ENCODE measurements around the gene HCRTR1.

Gene HCRTR1

DNA sequence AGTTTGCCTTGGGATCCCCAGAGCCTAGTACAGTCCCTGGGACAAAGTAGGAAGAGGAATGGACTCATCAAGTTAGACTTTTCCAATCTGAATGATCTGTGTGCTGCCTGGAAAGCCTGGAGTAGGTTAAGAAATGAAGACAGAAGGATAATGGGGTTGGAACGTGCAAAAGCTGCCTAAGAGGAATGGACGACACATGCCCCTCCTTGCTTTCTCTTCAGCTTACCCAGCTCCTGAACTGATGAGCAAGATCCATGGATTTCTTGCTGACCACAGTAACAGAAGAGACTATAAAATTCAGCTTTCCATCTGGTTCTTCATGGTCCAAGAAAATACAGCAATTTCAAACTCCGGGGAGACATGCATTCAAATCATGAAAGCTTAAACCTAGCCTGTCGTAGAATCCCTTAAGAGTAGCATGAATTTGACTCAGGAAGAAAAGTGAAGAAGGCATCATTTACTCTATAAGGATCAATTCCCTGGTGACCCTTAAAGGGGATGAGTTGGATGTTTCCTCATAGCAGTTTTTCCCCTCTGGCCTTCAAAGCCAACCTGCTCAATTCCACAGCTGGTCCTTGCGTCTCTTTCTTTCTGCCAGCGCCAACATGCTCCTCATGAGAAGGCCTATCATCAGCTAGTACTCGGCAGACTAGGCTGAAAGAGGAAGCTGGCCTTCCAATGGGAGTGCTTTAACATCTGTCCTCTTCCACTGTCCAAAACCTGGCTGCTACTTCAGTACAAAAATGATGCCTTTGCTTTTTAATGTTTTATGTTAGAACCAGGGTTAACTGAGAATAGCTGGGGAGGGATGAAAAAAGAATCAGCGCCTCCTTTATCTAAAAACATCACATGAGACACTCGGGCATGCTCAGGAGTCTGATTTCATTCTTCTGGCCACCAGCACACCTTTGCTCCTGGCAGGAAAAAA, 32.9 kb downstream of the HCRTR1 start:
- no peak for DNase-seq

DNA sequence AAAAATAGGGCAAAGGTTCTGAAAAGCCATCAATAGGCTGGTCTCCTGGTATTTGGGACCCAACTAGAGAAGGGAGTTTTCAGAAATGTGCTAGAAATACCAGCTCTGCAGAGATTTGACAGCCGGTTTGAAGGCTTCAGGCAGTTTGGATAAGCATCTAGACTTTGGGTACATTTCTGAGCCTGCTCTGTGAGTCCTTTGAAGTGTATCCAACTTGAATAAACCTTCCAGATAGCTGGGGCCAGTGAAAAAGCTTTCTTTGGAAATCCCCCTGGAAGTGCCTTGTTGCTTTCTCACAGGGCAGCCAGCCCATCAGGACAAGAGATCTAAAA, 33.6 kb downstream of the HCRTR1 start:
- no peak for DNase-seq

DNA sequence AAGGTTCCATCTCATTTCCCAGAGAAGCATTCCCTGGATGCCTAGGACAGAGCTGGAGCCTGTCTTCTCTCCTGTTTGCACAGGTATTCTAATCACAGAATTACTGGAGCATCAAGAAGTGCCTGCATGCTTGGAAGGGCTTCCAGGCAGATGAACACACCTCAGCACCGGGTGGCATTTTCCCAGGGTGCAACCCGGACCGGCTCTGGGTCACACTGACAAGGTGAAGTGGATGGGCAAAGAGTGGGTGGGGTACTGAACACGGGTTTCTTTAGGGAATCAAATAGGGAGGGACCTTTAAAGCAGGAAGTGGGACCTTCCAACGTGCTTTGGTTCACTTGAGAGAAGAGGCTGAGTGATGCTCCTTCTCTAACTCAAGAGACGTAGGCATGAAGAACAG, 34.3 kb downstream of the HCRTR1 start:
- DNase-seq: no peak

DNA sequence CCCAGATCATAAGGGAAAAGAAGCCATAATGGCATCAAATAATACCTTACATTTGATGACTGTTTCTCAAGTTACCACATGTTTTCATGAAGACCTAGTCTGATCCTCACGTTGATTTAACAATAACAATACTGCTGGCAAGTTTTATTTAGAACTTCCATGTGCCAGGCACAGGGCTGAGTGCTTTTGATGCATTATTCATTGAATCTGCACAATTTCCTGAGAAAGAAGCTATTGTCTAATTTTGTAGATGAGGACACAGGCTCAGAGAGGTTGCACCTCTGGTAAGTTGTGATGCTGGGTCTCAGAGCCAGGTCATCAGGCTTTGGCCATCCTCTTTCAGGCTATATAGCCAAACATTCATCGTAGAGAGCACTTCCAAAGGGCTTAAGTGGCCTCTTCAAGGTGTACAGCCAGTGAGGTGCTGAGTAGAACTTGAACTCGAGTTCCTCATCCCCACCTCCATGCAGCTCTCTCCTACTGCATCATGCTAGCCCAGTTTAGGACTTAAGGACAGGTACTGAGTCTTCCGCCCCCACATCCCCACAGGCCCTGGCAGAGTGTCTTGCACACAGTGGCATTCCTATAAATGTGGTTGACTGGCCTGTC, 35.5 kb downstream of the HCRTR1 start:
- no peak for DNase-seq

DNA sequence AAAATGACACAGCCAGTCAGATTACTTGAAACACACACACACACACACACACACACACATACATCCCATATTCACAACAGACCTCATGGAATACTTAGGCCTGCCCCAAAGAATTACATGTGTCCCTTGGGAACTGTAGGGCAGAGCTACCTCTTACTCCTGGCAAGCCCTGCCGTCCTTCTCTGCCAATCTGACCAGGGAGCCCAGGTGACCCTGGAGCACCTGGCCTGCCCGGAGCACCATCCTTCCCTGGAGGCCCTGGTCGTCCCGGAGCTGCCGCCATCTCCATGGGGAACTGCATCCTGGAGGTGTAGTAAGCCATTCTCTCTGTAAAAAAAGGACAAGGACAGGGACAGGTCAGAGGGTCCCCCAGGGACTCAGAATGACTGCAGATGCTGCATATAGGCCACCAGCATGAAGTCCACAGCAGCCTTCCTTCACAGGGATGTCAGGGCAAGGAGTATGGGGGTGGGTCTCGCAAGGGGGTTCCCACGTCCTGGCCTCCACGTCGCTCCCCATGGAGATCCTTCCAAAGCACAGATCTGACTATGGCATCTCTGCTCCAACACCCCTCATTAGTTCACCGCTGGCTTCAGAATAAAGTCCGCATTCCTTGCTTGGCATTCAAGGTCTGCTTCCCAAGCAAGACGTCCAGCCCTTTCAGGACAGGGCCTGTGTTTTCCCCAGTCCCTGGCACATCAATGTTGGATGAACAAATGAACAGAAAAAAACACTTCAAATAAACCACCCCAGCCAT, 36.4 kb downstream of the HCRTR1 start:
- no peak for DNase-seq

DNA sequence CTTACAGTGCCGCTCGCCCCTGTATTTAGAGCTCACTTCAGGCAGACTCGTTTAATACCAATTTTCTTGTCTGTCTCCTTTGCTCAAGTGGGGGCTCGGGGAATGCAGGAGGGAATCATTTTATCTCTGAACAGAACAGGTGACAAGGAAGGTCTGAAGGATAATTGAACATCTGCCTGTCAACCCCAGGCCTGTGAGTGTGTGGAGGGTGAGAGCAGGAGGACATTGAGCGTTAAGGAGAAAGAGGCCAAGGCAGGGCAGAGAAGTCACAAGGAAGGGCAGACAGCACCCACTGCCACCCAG, 36.9 kb downstream of the HCRTR1 start:
- no peak for DNase-seq

DNA sequence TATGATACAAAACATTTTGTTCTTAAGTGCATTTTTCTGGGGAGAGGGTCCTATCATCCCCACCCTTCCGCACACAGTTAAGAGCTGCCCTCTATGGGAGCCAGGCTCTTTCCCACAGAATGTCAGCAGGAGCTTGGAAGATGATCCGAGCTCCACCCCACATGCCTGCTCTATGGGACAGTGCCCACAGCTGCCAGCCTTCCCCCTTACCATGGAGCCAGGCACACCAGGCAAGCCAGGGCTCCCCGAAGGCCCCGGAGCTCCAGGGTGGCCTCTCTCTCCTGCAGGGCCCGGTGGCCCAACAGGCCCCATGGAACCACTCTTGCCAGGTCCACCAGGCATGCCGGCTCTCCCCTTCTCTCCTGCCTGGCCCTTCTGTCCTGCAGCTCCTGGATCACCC, 37.6 kb downstream of the HCRTR1 start:
- DNase-seq: no peak

DNA sequence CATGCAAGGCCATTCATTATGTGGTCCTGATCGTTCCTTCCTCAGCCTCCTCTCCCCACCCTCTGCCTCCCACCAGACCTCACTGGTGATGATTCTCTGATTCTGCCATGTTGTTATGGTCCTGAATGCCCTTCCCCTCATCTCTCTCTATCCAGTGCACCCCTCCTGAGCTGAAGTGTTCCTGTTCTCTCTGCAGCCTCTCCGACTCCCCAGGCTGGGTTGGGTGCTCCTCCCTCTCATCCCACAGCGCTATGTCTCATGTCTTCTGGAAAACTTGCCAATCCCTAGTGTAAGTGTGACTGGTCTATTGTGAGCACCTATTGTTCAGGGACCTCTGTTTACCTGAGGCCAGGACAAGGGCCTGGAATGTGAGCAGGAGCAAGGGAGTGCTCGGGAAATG, 38.3 kb downstream of the HCRTR1 start:
- DNase-seq: no peak

DNA sequence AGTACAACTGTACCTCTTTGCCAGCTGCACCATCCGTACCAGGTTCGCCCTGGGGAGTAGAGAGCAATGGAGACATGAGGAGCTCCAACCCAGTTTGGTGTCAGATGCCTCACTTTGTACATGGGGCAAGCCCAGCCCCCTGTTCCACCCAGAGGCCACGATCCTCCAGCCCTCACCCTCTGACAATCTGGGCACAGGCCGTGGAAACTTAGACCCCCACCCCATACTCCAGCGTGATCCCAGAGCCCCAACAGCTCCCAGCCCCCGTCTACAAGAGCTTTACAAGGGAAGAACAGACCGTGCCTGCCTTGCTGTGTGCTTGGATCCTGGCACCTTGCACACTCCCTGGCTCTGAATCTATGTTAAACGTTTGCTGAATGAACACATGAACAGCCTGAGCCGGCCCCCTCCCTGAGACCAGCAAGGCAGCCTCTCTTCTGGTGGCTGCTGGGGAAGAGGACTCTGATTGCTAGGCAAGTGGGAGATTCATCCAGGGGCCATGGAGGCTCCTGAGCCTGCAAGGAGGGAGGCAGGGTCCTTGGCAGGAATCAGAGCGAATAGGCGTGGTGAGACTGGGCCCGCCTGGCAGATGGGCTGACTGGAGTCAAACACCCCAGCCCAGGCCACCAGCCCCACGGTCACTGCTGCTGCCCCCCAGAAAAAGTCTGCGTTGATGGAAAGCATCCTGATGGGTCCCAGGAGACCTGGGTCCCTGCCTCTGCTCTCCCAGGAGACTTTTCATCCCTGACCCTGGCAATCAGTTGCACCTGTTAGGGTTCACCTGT, 39.7 kb downstream of the HCRTR1 start:
- no peak for DNase-seq

DNA sequence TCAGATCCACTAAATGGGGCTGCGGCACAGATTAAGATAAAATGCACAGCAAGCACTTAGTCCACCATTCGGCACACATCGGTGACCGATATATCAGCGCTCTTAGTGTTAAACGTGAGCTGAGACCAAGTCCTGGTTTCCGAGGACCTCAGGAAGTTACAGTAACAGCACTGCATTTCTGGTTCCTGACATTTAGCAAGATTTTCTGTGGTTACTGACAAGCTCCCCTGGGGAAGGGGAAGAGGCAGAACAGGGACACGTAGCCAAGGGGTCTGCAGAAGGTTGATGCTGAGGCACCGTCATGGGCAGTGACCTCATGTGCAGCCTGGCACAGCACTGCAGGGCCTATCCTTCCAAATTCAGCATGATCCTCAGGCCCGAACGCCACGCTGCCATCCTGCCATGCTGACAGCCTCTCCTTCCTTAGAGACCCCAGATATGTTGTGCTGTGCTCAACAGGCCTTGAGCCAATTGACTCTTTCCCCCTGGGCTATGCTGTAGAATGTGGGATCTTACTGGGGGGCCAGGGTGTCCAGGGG, 40.6 kb downstream of the HCRTR1 start:
- no peak for DNase-seq

DNA sequence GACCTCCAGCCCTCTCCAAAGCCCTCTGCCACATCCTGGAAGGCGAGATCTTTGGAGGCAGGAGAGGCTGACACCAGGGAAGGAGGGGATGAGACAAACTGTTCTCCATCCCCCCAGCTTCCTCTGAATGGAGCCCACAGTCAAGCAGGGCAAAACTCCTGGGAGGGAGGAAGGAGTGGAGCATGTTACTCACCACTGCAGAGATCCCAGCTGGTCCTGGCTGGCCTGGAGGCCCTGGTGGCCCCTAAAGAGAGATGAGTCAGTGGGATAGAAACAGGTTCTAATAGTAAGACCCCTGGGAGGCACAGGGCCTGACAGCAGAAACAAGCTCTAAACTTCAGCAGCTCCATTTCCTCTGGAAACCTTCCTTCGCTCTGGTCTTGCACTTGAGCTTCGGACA, 41.2 kb downstream of the HCRTR1 start:
- DNase-seq: no peak

DNA sequence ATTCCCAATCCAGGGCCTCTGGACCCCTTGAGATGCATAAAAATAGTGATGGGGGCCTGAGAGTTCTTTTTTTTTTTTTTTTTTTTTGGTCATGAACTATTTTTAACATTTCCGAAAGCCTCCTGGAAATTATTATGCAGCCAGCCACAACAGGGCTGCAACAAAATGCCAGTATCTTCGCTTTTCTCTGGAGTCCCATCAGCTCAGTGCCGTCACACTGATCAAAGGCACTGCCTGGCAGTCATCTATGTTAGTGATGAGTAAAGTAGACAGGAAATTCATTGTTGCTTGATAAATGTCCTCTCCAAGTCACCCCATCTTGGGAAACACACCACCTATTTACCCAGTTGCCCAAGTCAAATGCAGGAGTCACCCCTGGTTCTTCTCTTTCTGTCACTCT, 42.4 kb downstream of the HCRTR1 start:
- no peak for DNase-seq

DNA sequence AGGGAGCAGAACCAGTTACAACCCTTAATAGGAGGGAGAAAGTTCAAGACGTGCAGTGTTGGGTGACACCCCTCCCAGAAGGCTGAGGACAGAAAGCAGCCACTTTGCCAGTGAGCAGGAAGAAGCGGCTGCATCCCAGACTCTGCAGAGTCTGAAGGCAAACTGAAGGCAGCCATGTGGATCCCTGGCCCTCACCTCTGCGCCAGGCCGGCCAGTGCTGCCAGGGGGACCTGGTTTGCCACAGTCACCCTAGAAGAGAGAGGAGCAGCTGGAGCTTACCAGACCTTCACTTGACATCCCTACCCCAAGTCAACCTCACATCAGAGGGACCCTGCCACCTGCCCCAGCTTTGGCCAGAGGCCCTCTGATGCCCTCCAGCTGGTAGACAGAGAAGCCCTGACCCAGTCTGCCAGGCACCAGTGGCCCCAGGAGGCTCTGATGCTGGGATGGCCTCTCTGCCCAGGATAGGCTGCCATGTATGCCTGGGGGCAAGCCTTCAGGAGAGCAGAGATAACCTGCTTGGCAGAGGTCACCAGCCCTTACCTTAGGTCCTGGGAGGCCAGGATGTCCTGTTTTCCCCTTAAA, 43.5 kb downstream of the HCRTR1 start:
- DNase-seq: no peak

DNA sequence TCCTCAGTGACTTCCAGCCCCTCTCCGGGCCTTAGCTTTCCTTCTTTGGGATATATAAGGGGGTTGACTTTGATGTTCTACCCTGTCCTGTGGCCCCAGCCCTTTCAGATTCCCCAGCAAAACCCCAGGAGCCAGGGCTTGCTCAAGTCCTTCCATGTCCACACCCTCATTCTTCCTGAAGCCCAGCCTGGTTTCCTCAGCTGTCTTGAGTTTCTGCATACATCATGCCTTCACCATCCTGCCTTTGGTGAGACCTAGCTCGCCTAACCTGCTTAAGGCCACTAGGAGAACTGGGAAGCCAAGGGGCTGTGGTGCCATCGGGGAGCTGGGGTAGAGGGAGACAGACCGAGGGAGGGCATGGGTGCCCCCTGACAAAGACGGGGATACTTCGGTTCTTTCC, 44.4 kb downstream of the HCRTR1 start:
- no peak for DNase-seq

DNA sequence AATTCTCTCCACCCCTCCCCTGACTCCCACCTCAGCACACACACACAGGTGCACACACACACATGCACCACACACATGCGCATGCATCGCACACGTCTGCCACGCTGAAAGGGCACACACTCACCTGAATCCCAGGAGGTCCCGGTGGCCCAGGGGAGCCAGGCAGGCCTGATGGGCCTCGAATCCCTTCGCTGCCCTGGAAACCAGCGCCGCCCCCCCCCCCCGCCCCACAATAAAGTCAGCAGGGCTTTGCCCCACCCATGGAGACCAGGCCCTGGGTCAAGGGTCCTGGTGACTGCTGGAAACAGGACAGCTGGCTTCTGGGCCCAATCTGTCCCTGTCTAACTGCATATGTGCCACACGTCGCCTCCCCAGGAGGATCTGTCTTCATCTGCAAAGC, 45.0 kb downstream of the HCRTR1 start:
- no peak for DNase-seq

DNA sequence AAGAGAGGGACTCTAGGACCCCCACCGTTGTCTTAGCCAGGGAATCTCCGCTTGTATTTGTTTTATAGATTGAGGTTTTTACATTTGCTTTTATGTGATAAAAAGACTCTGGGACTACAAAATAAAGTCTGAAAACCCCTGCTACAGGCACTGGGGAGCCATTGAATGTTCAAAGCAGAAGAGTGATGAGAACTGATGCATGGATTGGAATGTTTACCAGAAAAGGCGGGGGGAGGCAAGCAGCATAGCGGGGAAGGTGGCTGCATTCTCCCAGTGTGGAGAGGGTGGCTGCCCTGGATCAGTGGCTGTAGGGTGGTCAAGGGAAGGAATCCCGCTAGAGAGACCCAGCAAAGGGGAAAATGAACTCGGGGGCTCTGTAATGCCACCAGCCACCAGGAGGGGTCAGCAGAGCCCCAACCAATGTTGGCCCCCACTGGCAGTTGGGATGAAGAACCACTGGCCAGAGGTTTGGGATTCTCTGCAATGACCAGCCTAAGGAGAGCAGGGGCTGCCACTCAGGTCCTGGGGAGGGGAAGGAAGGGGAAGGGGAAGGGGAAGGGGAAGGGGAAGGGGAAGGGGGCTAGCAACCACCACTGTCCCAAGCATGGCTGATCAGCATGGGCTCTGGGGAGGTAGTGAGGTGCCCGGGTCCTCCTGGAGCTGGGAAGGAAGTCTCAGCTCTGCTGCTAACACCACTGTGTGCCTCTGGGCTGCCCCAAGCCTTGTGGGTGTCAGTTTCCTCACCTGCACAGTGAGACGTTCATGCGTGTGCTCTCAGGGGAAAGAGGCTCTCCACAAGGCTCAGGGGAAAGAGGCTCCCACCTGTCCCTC, 46.3 kb downstream of the HCRTR1 start:
- peak; percentile 41 to 60 for DNase-seq

DNA sequence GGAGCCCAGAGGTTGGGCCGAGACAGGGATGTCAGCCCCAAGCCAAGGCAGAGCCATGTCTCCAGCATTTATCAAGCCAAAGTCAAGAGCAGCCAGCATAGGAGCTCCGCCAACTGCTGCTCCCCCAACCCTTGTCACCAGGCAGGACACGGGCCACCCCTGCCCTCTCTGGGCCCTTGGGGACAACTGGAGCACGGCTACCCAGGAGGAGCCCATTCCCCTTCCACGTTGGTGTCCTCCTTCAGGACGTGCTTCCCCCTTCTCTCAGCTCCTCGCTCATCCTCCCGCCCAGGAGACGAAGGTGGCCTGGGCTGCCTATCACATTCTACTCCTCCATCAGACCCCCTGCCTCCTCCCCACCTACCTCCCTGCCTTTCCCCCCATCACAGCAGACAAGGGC, 47.0 kb downstream of the HCRTR1 start:
- no peak for DNase-seq

DNA sequence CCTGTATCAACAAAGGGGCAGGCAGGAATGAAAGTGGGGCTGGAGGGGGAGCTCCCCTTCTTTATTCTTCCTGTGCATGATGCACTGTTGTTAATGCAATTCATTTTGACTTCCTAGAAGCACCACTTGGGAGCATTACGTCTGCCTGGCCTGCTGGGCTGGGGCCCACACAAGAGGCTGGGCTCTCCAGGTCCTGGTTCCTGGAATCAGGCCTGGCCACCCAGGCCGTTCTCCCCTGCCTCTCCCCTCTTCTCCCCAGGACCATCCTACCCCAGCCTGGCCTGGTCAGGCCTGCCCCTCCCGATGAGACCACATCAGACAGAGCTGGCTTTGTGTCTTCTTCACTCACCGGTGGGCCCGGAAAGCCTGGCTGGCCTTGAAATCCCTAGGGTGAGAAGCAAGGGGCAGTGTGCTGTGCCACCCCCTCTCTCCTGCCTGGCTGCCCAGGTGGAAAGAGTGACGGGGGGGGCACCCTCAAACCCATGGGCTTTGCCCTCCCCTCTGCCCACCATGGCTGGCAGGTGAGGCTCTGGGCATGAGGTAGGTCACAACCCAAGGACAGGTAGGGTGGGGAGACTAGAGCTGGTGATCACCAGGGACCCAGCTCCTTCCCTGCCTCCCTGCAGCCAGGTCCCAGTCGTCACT, 47.9 kb downstream of the HCRTR1 start:
- DNase-seq: no peak

DNA sequence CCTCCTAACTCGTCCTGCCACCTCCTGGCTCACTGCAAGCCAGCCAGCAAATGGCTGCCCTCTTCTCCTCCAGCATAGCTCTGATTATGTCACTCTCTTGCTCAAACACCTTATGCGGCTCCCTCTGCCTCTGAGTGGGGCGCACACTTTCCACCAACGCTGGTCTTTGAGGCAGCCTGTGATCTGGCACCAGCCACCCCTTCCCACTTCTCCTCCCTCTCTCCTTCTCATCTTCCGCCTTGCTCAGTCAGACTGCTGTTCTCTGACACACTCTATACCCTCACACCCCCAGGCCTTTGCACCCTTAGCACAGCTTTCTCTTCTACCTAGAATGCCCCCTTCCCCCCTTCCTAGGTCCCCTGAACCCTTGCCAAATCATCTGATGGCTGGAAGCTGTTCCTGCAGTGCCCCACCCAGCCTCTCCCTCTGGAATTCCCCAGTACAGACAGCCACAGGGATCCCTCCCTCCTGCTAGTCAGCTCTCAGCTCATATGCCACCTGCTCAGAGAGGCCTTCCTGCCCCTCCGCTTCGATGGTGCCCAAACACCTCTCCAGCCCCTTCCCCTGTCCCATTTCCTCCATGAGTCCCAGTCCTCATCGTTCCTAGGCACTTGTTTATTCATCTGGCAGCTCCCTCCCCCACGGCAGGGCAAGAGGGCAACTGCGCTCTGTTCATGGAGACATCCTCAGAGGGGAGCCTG, 48.9 kb downstream of the HCRTR1 start:
- DNase-seq: peak in 1 of 2 experiments; percentile 20

DNA sequence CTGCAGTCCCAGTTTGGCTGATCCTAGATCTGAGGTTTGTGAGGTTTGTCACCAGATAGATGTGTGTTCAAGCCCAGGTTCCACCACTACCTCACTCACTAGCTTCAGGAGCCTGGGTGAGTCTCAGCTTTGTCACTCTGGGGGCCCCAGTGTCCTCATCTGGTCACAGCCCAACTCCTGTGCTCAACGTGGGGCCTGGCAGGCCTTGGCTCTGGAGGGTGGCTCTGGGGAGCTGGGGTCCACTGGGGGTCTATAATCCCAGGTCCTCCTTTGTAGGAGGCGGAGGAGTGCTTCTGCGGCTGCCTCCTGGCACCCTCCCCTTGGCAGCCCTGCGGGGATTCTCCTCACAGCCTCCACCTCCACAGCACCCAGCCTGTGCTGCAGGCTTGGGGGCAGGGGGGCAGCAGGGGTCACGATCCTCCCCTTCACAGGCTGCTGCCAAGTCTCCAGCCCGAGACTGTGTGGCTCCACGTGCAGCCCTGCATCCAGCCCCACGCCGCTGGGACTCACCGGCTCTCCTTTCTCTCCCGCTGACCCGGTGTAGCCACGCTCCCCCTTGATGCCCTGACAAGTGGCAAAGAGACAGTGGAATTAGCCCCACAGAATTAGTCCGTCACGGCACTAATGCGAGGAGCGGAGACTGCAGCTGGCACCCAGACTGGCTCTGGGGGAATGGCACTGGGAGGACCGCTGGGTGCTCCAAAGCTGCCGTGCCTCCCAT, 49.7 kb downstream of the HCRTR1 start:
- no peak for DNase-seq
